DMS153 treated with DMSO at 0.1 percent for 48 hours (cell line): ENCODE data around the gene ZNF343.
A peak's percentile ranks its signal among the peaks of the same experiment; 100 is the strongest.
"Not testable (repeated sequence)": the region's sequence is repeated elsewhere in the genome, so short reads cannot be mapped to it uniquely, and the experiment has no call there.

ENCODE experiments used
- DNase-seq: peaks from one replicate; lab custom pipeline; 2025; ENCODE audit not compliant: unreplicated experiment; lab: John Stamatoyannopoulos, UW

ZNF343 gene

DNA sequence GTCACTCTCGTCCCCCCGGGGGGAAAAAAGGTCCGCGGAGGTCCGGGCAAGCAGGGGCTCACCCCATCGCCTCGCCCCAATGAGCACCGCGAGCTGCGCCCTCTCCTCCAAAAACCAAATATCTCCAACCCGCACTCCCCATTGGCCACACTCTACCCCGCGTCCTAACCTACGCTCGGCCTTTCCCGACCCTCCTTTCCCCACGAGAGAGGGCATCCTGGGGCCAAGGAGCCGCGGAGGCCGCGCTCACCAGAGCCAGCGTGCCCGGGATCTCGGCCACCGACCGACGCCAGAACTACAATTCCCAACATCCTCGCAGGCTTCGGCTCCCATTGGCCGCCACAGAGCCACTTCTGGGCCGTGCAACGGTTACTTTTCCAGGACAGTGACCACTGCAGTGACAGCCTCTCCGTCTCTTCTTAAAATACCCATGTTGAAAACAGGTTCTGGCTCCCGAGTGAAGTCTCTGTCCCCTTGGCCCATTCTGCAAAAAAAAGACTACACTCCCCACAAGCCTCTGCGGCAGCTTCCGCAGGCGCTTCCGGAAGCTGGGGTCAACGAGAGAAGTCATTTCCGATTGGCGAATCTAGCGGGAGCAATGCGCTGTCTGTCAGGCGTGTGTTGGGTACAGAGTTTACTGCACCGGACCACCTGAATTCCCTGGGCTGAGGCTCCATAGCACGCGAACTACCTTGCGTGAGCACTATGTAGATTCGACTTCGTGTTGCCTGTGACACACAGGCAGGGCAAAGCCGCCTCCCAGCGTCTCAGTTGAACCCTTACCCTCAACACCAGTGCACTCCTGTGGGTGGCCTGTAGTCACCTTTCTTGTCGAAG, at the start of gene ZNF343:
ZNF343 (minus strand) TSS at position 285 of the 837 bp plus-strand sequence. CDS start 15,020 bp downstream, outside the sequence.
- peak; percentile 70 for DNase-seq

DNA sequence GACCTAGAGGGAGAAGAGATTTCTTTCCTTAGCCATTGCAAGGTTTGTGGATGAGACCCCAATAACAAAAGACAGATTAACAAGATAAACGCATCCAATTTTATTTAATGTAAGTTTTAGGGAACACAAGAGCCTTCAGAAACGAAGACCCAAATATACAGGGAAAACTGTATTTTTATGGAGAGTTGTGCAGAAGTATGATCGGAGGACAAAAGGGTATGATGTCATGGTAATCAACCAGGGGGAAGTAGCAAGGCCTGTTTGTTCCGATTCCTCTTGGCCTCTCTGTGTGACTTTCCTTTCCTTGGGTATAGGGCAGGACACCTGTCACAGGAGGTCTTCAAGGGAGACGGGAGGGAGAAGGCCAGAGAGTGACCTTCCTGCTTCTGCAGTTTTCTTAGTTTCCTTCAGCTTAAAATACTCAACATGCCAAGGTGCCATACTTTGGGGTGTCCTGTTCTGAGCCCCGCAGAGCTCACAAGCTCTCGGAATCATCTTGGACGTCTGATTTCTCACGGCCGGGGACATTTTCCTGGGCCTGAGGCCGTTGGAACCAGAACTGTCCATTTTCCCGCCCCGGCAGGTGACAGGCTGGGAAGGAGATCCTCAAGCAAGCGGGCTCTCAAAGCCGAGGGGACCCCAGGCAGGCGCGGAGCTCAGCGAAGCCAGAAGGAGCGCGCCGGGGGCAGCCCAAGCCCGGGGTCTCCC, 49.3 kb upstream of the ZNF343 start:
- DNase-seq, result no peak

DNA sequence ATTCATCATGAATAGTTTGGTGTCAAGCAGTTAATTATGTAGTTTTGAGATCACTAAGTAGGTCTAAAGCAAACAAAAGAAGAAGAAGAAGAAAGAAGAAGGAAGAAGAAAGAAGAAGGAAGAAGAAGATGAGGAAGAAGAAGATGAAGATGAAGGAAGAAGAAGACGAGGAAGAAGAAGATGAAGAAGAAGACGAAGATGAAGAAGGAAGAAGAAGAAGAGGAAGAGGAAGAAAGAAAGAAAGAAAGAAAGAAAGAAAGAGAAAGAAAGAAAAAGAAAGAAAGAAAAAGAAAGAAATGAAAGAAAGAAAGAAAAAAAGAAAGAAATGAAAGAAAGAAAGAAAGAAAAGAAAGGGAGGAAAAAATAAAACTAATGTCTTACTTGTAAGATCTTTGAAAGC, 36.9 kb upstream of the ZNF343 start:
- no peak for DNase-seq

DNA sequence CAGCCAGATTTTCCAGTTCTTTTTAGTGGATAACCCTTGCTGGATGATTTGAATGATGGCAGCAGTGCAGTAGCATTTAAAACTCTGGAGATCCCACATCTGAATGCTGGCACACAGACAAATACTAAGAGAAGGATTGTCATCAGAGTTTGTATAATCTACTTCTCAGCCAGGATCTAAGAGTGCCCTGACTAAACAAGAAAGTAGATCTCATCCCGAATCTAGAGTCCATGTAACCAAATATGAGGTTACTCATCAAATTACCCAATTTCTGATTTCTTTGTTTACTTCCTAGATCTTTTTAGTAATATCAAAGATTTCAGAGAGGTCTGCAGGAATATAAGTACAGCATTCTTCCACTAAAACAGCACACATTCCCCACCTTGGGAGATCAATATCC, 35.5 kb upstream of the ZNF343 start:
- DNase-seq, result no peak

DNA sequence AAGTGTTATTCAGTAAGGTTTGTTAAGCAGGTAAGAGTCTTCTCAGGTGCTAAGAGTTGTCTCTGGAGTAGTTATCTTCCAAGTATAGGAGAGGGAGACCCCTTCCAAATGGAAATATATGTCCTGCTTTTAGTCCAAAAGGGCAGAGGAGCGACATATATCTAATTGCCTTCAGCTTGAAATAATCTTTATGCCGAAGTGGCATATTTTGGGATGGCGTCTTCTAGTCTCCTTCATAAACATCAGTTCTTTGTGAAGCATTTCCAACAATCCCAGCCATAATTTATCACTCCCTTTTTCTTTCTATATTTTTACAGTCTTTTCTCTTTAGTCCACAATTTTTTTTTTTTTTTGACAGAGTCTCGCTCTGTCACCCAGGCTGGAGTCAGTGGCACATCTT, 33.6 kb upstream of the ZNF343 start:
- no peak for DNase-seq

DNA sequence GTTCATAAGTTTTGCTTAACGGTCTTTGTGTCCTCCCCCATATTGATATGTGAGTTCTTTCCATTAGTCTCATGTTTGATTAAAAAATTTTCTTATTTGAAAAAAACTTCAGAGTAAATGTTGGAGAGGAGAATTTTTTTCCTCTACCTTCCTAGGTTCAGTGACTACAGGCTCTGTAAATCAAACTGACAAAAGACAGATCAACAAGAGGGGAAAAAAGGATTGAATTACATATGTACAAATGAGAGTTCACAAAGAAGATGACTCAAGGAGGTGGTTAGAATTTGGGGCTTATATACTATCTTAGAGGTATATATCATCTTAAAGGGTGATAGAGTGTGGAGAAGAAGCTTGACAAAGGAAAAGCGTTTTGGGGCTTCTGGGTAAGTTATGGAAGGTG, 33.2 kb upstream of the ZNF343 start:
- DNase-seq, result no peak

DNA sequence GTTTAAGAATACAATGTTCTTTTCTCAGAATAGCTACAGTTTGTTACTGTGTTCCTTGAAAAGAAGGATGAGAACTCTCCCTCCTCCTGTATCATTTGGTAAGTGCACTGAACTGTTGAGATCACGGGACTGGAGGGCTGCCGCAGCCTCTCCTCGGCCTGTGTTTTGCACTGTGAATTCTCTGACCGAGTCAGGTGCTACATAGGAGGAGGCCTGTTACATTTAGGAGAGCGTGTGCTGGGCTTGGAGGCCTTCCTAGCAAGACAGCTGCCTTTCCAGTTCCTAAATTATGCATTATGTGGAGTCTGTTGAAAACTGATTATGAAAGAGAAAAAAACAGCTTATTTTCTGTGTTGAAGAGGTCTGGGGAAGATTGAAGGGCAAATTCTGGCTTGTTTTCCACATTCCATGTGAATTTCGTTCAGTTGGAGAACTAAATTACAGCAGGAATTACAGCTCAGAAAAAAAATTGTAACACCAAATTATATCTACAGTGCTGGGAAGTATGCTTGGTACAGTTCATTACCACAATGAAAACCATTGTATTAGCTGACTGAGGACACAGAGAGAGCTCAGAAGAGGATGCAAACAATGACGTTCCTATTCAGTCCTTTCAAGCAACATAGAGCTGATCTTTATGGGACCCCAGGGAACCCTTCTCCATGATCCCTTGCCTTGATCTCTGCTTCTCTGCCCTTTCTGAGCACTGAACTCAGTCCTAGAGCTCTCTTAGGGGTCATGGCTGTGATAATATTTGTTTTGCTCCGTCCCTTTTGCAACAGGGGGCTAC, 30.4 kb upstream of the ZNF343 start:
- DNase-seq, result no peak

DNA sequence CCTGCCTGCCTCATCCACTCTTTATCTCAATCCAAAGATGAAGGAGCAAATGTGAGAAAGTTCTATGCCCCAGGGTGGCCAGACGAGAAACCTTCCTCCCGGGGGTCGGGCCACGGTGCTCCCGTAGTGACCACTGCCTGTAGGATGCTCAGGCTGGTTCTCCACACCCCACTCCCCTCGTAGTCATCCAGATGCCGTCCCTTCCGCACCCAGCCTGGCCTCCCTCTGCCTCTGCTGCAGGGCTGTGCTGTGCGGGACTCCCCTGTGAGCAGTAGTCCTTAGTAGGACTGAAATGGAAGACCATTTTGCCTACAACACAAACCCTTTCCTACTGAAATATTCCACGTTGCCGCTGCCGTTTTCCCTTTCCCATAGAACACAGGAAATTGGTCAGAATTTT, 29.6 kb upstream of the ZNF343 start:
- DNase-seq, result no peak

DNA sequence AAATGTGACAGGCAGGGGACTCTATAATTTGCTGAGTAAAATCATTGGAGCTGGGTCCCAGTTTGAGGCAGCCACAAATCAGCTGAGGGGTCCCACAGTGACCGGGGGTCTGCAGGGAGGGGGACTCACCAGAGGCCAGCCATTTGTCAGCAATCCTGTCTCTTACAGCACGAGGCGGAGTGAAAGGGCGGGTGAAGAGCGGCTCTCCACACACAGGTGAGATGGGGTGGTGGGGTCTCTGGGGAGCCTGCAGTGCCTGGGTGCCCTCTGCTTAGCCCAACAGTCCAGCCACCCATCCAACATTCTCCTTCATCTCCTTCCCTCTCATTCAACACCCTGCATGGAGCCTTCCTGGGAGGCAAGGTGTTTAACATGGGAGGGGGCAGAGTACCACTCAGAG, 28.4 kb upstream of the ZNF343 start:
- no peak for DNase-seq

DNA sequence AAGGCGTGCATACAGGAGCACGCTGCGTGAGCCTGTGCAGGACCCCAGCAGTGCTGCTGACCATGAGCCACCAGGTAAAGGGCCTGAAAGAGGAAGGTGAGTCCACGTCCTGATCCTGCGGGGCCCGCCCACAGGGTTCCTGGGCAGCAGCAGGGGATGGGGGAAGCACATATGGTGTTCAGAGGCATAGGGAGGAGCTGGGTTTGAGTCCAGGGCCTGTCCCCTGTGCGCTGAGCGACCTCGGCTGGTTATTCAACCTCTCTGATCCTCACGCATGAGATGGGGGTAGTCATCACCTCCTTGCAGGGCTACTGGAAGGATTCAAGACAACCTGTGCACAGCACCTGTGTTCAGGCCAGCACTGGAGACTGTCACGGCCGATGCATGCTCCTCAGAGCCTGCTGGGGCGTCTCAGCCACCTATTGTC, 27.9 kb upstream of the ZNF343 start, which contains the start of gene TMC2:
TMC2 (plus strand) TSS at position 14 of the 427 bp plus-strand sequence; CDS start at position 63, 49 bp downstream.
- no peak for DNase-seq

DNA sequence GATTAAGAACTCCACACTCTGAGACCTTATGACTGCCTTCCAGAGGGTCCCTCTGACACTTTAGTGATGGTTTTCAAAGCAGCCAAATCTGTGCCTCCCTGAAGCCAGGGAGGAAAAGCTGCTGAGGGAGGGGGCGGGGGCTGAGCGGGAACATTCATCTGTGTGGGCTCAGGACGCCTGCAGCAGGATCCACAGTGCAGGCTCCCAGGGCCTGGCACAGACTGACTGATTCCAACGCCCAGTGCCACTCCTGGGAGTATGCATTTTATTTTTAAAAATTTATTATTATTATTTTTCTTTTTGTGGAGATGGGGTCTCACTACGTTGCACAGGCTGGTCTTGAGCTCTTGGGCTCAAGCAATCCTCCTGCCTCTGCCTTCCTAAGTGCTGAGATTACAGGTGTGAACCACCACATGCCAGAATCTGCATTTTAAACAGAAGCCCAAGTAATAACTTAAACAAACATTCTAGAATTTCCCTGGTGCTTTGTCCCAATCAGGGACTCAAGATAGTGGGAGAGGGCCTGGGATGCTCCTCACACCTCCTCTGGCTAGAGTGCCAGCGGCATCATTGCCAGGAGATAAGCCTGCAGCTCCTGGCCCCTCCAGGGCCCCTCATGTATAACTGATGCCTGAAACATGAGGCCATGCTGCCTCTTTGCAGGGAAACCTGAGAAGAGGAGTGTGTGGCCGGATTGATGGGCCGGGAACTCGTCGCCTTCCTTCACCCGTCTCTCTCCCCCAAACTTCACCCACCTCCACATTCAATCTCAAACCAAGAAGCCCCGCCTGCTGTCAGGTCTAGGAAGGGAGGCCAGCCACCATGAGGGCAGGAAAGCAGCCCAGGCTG, 27.2 kb upstream of the ZNF343 start:
- no peak for DNase-seq

DNA sequence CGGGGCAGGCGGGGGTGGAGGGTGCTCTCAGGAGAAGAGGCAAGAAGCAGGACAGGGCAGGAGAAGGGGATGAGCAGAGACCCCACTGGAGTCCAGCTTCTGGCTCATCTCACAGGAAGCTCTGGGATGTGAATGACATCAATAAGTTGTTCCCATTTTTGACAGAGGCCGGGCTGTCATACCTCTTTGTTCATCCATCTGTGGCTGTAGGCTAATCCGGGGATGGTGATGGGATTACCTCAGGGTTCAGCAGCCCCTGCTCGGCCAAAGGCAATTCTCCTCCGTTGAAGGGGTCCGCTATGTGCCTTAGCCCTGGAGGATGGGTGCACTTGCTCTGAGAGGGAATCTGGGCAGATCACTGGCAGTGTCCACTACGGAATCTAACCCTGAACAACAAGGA, 24.4 kb upstream of the ZNF343 start:
- no peak for DNase-seq

DNA sequence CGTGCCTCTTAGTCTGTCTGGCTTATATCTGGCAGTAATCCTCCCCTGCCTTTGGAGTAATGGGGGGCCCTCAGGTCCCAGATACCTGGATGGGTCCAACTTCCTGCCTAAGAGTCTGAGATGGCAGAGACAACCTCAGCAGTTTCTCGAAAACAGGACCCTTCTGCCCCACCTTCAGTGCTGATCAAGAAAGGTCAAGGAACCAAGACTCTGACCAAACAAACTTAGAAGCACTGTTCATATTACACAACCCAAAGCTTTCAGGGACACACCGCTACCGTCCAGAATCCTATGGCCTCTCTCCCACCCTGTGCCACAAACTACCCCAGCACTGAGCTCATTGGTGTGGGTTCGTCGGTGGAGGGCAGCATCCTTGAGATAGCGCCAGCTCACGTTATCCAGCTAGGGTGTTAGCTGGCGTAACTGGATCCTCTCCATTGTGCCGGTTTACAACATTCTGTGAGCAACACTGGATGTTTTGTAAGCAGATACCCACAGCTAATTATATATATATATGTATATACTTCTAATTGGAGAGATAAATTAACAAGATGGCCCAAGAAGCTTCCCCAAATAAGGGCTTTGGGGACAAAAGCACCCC, 20.1 kb upstream of the ZNF343 start:
- no peak for DNase-seq

DNA sequence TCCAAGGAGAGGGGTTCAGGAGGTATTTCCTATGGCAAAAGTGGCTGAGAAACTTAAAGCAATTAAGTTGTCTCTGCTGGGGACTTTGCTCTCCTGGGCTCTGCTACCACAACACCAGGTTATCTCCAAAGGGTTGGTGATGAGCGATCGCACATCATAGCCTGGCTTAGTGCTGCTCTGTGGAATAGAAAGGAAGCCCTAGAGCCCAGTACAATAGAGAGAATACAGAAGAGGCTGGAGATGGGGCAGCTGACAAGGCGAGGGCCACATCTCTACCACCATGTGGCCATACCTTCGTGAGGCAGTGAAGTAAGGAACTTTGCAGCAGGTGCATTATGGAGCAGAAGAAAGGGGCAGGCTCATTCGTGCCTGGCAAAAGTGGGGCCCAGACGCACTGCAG, 19.0 kb upstream of the ZNF343 start:
- DNase-seq, result no peak

DNA sequence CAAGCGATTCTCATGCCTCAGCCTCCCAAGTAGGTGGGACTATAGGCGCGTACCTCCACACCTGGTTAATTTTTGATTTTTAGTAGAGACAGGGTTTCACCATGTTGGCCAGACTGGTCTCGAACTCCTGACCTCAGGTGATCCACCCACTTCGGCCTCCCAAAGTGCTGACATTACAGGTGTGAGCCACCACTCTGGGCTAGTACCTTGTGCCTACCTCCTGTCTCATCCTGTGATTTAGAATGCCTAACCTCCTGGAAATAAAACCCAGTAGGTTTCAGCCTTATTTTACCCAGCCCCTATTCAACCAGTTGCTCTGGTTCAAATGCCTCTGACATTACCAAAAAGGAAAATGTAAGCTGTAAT, 17.5 kb upstream of the ZNF343 start:
- DNase-seq, result not testable (repeated sequence)

DNA sequence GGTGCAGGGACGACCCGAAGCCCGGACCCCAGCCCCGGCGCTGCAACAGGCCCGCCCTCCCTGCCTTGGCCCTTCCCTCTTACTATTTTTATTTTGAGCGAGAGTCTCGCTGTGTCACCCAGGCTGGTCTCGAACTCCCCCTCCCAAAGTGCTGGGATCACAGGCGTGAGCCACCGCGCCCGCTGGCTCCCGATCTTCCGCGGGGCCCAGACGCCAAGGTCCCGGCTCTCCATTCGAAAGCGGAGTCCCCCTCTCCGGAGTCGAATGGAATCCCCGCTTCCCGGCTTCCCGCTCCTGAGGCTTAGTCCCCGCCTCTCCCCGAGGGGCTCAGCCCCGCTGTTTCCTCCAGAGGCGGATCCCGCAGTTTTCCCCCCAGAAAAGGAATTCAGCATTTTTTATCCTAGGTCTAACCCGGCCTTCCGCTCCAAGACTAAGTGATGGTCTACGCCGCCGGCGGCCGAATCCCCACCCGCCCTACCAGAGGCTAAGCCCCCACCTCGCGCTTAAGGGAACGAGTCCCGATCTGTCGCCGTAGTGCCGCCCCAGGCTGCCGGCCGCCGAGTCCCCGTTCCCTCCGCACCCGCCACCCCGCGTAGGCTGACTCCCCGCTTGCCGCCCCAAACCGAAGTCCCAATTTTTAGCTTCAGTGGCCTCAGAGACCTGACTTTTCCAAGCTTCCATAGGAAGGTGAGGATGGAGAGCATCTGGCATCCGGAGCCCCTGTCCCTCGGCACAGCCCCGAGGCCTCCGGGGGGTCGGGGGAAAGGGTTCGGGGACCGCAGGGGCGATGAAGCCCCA, 16.2 kb upstream of the ZNF343 start:
- DNase-seq, result peak; percentile 57

DNA sequence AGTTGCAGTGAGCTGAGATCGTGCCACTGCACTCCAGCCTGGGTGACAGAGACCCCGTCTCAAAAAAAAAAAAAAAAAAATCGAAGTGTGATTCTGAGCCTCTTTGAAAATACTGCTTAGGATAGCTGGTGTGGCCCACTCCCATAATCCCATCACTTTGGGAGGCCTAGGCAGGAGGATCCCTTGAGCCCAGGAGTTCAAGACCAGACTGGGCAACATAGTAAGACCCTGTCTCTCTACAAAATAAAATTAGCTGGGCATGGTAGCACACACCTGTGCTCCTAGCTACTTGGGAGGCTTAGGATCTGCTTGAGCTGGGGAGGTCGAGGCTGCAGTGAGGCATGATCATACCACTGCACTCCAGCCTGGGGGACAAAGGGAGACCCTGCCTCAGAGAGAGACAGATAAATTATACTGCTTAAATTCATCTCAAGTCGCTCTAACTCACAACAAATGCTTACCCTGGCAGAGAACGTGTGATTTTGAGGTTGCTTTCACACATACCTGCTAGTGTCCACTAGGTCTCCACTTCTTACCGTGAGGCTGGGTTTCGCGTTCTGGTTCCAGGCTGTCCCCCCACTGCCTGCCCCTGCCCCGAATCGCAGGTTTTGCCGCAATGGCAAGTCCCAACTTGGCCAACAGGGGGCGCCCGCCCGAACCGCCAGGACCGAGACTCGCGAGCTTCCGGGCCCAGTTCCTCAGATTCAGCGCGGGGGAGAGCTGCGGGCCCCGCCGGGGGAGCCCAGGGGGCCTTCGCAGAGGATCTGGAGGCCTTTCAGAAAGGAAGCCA, 15.4 kb upstream of the ZNF343 start:
- peak; percentile 57 for DNase-seq

DNA sequence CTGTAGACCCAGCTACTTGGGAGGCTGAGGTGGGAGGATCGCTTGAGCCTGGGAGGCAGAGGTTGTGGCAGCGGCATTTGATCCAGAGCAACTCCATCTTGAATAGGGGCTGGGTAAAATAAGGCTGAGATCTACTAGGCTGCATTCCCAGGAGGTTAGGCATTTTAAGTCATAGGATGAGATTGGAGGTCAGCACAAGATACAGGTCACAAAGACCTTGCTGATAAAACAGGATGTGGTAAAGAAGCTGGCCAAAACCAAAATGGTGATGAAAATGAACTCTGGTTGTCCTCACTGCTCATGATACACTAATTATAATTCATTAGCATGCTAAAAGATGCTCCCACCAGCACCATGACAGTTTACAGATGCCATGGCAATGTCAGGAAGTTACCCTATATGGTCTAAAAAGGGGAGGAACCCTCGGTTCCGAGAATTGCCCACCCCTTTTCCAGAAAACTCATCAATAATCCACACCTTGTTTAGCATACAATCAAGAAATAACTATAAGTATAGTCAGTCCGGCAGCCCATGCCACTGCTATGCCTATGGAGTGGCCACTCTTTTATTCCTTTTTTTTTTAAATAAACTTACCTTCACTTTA, 14.2 kb upstream of the ZNF343 start:
- DNase-seq, result not testable (repeated sequence)
